ENCODE results near the gene GPR27.

DNA sequence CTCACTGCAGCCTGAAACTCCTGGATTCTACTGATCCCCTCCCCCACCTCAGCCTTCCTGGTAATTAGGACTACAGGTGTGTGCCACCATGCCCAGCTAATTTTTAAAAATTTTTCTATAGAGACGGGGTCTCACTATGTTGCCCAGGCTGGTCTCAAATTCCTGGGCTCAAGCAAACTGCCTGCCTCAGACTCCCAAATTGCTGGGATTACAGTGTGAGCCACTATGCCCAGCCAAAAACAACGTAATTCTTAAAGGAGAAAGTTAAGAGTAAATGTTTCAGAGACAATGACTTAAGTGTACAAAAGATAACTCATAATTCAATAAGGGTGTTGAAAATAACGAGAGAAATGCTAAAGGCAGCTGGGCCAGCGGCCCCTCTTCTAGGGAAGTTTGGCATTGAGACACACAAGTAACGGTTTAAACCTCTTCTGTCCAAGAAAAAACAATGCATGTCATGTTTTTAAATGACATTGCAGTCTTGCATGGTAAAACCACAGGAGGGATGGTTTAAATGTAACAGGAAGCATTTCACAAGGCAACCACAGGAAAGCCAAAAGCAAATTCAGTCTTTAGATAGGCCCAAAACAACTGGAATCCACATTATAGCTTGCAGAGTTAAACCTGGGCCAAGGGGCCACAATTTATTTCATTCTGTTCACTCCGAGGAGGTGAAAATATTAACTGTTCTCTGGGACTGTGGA lies 26.2 kb downstream of the GPR27 start:
- no peak for TF ChIP-seq RAD21 (IDR thresholded peaks at IDR 0.05)
- TF ChIP-seq, protein P1, sequence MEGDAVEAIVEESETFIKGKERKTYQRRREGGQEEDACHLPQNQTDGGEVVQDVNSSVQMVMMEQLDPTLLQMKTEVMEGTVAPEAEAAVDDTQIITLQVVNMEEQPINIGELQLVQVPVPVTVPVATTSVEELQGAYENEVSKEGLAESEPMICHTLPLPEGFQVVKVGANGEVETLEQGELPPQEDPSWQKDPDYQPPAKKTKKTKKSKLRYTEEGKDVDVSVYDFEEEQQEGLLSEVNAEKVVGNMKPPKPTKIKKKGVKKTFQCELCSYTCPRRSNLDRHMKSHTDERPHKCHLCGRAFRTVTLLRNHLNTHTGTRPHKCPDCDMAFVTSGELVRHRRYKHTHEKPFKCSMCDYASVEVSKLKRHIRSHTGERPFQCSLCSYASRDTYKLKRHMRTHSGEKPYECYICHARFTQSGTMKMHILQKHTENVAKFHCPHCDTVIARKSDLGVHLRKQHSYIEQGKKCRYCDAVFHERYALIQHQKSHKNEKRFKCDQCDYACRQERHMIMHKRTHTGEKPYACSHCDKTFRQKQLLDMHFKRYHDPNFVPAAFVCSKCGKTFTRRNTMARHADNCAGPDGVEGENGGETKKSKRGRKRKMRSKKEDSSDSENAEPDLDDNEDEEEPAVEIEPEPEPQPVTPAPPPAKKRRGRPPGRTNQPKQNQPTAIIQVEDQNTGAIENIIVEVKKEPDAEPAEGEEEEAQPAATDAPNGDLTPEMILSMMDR (IDR thresholded peaks at IDR 0.05; ENCODE audit: low read depth, low read length, missing input control), result no peak
- no peak for TF ChIP-seq EGR1 (IDR thresholded peaks at IDR 0.05; ENCODE audit: low read depth in 2 of 2)
- no peak for TF ChIP-seq HNF4A (conservative IDR thresholded peaks at IDR 0.05)
- TF ChIP-seq JUND (IDR thresholded peaks at IDR 0.05), result no peak
- TF ChIP-seq GABPA (IDR thresholded peaks at IDR 0.05 in 1 of 2, conservative IDR thresholded peaks at IDR 0.05 in 1 of 2), result no peak
- TF ChIP-seq YY1 (IDR thresholded peaks at IDR 0.05), result no peak
- TF ChIP-seq, protein P2, sequence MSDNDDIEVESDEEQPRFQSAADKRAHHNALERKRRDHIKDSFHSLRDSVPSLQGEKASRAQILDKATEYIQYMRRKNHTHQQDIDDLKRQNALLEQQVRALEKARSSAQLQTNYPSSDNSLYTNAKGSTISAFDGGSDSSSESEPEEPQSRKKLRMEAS (IDR thresholded peaks at IDR 0.05), result no peak
- no peak for TF ChIP-seq SP1 (IDR thresholded peaks at IDR 0.05)
- TF ChIP-seq, protein P3, sequence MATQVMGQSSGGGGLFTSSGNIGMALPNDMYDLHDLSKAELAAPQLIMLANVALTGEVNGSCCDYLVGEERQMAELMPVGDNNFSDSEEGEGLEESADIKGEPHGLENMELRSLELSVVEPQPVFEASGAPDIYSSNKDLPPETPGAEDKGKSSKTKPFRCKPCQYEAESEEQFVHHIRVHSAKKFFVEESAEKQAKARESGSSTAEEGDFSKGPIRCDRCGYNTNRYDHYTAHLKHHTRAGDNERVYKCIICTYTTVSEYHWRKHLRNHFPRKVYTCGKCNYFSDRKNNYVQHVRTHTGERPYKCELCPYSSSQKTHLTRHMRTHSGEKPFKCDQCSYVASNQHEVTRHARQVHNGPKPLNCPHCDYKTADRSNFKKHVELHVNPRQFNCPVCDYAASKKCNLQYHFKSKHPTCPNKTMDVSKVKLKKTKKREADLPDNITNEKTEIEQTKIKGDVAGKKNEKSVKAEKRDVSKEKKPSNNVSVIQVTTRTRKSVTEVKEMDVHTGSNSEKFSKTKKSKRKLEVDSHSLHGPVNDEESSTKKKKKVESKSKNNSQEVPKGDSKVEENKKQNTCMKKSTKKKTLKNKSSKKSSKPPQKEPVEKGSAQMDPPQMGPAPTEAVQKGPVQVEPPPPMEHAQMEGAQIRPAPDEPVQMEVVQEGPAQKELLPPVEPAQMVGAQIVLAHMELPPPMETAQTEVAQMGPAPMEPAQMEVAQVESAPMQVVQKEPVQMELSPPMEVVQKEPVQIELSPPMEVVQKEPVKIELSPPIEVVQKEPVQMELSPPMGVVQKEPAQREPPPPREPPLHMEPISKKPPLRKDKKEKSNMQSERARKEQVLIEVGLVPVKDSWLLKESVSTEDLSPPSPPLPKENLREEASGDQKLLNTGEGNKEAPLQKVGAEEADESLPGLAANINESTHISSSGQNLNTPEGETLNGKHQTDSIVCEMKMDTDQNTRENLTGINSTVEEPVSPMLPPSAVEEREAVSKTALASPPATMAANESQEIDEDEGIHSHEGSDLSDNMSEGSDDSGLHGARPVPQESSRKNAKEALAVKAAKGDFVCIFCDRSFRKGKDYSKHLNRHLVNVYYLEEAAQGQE (IDR thresholded peaks at IDR 0.05), result no peak
- TF ChIP-seq FOXA1 (IDR thresholded peaks at IDR 0.05), result no peak

Data from liver (tissue), 3 donors.